GM13977 (cell line): ENCODE data around the gene CRHR2.

ENCODE experiments used
- DNase-seq: peaks from one replicate; pipeline ENCODE4 v3.0.0; 2012; ENCODE audit warnings: low spot score
- in situ Hi-C: fragments of 300-500 bp; cut with MboI; formaldehyde crosslinking; loops from one replicate; pipeline ENCODE4 v1.12.0; 2022; ENCODE audit warnings: low sequenced_read_pairs, low pct_unique_long_range_greater_than_20kb, mixed read lengths, inconsistent platforms; ENCODE audit not compliant: unreplicated experiment
- TF ChIP-seq, protein P1 (sequence below): IDR thresholded peaks from 2 replicates; pipeline ENCODE4 v1.5.1; 2012; ENCODE audit warnings: mild to moderate bottlenecking, control low read depth; ENCODE audit not compliant: insufficient read depth; ENCODE audit errors: extremely low read depth, missing control alignments

The CRHR2 gene

GRCh38 chr7:30665043-30665442 lies 17.2 kb downstream of the CRHR2 start:
- in situ Hi-C loops = no loop called here
- TF ChIP-seq, protein P1, sequence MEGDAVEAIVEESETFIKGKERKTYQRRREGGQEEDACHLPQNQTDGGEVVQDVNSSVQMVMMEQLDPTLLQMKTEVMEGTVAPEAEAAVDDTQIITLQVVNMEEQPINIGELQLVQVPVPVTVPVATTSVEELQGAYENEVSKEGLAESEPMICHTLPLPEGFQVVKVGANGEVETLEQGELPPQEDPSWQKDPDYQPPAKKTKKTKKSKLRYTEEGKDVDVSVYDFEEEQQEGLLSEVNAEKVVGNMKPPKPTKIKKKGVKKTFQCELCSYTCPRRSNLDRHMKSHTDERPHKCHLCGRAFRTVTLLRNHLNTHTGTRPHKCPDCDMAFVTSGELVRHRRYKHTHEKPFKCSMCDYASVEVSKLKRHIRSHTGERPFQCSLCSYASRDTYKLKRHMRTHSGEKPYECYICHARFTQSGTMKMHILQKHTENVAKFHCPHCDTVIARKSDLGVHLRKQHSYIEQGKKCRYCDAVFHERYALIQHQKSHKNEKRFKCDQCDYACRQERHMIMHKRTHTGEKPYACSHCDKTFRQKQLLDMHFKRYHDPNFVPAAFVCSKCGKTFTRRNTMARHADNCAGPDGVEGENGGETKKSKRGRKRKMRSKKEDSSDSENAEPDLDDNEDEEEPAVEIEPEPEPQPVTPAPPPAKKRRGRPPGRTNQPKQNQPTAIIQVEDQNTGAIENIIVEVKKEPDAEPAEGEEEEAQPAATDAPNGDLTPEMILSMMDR = no peak

DNA sequence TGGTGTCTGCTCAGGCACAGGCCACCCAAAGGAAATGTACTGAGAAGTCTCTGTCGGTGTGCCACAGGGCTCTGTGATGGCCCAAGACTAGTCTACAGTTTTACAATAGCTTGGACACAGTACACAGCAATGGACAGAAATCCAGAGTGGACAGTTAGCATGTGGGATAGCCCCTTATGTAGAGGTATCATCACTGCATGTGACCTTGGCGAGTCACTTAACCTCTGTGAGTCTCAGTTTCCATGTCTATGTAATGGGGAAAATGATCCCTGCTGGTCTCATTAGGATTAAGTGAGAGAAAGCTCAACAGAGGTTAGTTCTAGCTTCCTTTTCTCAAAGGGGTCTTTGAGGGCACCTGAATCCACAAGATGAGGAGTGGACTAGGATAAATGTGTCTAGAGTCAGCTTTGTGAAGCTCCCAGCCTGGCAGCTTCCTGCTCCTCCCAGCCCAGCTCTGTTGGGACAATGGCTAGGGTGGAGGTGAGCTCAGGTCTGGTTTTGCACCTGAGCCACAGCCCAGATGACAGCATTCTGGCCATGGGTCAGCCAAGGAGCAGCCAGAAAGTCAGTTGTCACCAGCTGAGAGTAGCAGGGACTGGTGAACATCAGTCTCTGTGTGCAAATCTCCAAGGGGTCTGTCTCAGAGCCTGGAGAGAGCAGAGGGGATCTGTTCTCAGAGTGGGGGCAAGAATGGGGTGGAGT lies 17.9 kb downstream of the CRHR2 start:
- TF ChIP-seq, protein P1 = no peak
- no peak for DNase-seq

More at GRCh38 chr7:30665043-30665442, 17.2 kb downstream of the CRHR2 start:
- no peak for DNase-seq

GRCh38 chr7:30663414-30663813 lies 18.8 kb downstream of the CRHR2 start:
- no peak for DNase-seq
- in situ Hi-C loops = no loop called here
- TF ChIP-seq, protein P1 = no peak

More for the DNA sequence above, 17.9 kb downstream of the CRHR2 start:
- in situ Hi-C loops = no loop called here

DNA sequence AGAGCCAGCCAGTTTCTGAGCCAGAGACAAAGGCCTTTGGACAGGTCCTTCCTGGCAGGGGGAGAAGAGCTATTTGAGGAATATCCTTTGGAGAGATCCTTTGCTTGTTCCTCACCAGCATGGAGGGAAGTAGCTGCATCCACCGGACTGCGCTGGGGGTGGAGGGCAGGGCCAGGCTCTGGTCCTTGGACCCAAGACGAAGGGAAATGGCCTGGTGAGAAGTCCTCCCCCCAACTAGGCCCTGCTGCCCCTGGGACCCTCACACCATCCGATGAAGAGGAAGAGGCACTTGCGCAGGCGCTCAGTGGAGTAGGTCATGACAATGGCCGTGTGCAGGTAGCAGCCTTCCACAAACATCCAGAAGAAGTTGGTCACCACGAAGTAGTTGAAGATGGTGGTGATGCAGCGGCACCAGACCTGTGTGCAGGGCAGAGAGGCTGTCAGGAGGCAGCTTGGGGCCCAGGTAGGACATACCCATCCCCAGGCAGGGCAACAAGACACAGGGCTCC lies 19.8 kb downstream of the CRHR2 start:
- TF ChIP-seq, protein P1 = no peak
- DNase-seq = no peak
- in situ Hi-C loops = no loop called here

DNA sequence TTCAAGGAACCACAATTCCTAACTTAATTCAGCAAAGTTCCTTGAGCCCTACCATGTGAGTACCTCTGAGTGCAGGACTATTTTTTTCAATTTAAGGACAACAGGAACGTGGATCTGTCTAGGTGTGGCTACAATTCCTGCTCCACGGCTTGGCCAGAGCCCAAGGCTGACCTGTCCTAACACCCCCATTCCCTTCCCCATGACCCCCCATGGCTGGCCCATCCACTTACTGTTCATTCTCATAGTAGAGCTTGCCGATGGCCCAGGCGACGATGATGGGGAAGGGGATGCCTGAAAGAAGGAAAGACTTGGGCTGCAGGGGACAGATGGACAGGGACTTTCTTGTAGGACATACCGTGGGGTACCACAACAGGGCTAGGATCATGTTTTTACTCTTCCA lies 20.3 kb downstream of the CRHR2 start:
- in situ Hi-C loops = no loop called here
- TF ChIP-seq, protein P1 = no peak
- no peak for DNase-seq

GRCh38 chr7:30660331-30661255 lies 21.7 kb downstream of the CRHR2 start:
- TF ChIP-seq, protein P1 = no peak
- DNase-seq = no peak
- in situ Hi-C loops = no loop called here
